ENCODE measurements around the gene ZNF212. TPM values are rescaled to one million over a fixed set of nuclear protein-coding genes. Genes with fewer than 3 reads are reported as not detected.
A peak's percentile ranks its signal among the peaks of the same experiment; 100 is the strongest.

ZNF212 gene
- total RNA-seq (ENCODE audit: low replicate concordance) = 13.3 and 16.6 TPM in 2 replicates
- long read RNA-seq, partial matches to known transcripts = 0 of 6 reads
- long read RNA-seq, other reads (novel, unspliced or antisense) = 2 of 6 reads

DNA sequence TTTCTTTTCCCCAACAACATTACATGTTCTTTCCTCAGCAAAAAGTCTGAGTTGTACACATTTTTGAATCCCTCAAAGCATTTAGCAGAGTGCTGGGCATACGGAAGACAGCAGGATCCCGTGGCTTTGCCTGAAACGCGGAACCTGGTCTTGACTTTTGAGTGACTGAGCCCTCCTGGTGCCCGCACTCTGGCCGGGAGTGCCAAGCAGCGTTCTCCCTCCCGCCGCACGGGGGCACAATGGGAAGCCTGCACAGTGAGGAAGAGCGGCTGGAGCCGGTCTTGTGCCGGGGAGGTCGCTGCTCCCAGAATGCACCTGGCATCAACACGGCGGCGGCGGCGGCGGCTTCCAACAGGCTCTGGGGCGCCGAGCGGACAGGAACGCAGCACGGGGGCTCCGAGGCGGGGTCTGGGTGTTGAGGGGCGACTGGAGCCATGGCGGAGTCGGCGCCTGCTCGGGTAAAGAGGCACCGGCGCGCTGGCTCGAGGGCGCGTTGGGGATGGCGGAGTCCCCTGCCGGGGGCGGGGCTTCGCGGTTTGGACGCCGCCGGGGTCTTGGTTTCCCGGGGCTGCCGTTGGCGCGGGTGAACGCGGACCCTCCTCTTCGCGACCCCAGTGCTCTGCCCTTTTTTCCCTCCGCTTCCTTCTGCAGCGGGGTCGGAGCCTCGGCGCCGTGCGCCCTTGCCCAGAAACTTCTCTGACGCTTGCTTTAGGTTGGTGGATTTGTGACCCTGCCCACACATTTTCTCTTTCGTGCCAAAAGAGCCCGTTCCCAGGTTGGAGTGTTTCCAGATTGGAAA lies at the start of gene ZNF212:
Gene ZNF212, plus strand, starts transcription at position 307 of the 799 bp plus-strand sequence. Its CDS starts 128 bp downstream, at position 435.
- TF ChIP-seq CTCF (conservative IDR thresholded peaks at IDR 0.05) = peak; percentile 84
- H3K36me3 Mint-ChIP-seq = peaks cover 14% of the 10 kb centered on the region
- DNase-seq (ENCODE audit: extremely low spot score, unreplicated experiment) = peak; percentile 89
- peak within 1 kb of the TSS; percentile 96 for H3K4me3 Mint-ChIP-seq
- peaks cover 19% of the 10 kb centered on the region for H3K4me1 Mint-ChIP-seq (ENCODE audit: unreplicated experiment)
- H3K9me3 Mint-ChIP-seq = peaks cover 6% of the 10 kb centered on the region
- peak within 1 kb of the TSS; percentile 91 for H3K27ac Mint-ChIP-seq
- H3K27me3 Mint-ChIP-seq = peaks cover 7% of the 10 kb centered on the region

- Mint-ChIP-seq H3K27me3 (peaks cover 2% of the 10 kb centered on the region), H3K27ac (no peak overlapping the region), H3K9me3 (no peaks in the 10 kb centered on the region), H3K4me1 (ENCODE audit: unreplicated experiment) (peaks cover 14% of the 10 kb centered on the region), H3K4me3 (peak overlapping the region; percentile 60), H3K36me3 (no peaks in the 10 kb centered on the region)
- no peak for DNase-seq (ENCODE audit: extremely low spot score, unreplicated experiment)
- no peak for TF ChIP-seq CTCF (conservative IDR thresholded peaks at IDR 0.05)
These were observed 47.6 kb upstream of the ZNF212 start for GRCh38 chr7:149191851-149192250.

DNA sequence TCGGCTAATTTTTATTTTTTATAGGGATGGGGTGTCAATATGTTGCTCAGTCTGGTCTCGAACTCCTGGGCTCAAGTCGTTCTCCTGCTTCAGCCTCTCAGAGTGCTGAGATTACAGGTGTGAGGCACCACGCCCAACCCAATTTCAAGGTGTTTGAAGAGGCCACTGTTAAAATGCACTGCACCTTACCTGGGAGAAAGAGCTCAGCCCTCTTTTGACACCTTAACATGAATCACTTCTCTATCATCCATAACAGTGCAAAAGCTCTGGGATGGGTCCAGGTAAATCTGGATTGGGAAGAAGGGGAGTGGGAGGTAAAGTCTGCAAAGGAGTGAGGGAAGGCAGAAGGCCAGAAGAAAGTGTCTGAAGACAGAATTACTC lies 44.7 kb upstream of the ZNF212 start:
- peaks cover 16% of the 10 kb centered on the region for H3K36me3 Mint-ChIP-seq
- DNase-seq (ENCODE audit: extremely low spot score, unreplicated experiment) = no peak
- H3K27me3 Mint-ChIP-seq = no peaks in the 10 kb centered on the region
- no peaks in the 10 kb centered on the region for H3K9me3 Mint-ChIP-seq
- H3K4me1 Mint-ChIP-seq (ENCODE audit: unreplicated experiment) = peaks cover 12% of the 10 kb centered on the region
- peak overlapping the region; percentile 85 for H3K4me3 Mint-ChIP-seq
- peak overlapping the region; percentile 71 for H3K27ac Mint-ChIP-seq
- TF ChIP-seq CTCF (conservative IDR thresholded peaks at IDR 0.05) = no peak

DNA sequence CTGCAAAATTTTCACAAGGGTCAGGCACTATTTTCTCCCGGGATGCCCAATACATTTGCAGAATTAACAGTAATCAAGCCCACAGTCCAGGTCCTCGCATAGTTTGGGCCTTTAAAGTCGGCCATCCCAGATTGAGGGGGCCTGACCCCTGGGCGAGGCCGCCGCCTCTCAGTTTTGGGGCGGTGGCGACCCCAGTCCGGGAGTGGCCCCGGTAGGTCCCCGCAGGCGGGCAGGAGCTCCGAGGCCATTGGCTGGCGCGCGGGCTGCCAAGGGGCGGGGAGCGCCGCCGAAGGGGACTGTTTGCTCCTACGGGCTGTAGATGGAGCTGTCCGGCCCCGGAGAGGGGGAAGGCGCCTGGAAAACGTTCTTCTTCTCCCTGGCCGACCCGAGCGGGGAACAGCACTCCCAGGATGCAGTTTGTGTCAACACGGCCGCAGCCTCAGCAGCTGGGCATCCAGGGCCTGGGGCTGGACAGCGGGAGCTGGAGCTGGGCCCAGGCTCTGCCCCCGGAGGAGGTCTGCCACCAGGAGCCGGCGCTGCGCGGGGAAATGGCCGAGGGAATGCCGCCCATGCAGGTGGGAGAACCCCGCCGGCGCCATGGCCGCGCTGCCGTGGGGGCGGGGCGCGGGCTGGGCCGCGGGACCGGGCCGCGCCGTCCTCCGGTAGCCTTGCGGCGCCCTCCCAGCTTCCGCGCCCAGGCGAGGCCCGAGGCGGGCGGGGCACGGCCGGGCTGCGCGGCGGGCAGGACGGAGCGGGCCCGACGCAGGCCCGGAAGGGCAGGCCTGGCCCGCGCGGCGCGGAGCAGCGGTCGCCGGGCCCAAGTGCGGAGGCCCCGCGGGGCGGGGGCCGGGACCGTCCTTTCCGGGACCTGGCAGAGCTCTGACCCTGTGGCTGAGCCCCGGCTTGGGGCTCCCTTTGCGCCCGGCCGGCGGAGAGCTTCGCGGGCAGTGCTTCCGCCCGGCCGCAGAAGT lies 44.0 kb upstream of the ZNF212 start, which contains the start of gene ZNF282:
Gene ZNF282, plus strand, starts transcription at position 367 of the 971 bp plus-strand sequence. Its CDS starts 44 bp downstream, at position 411.
- Mint-ChIP-seq H3K4me3 (peak within 1 kb of the TSS; percentile 95), H3K27me3 (no peaks in the 10 kb centered on the region), H3K9me3 (no peaks in the 10 kb centered on the region), H3K4me1 (ENCODE audit: unreplicated experiment) (peaks cover 12% of the 10 kb centered on the region), H3K27ac (peak within 1 kb of the TSS; percentile 83), H3K36me3 (peaks cover 22% of the 10 kb centered on the region)
- peak; percentile 69 for TF ChIP-seq CTCF (conservative IDR thresholded peaks at IDR 0.05)
- peak; percentile 92 for DNase-seq (ENCODE audit: extremely low spot score, unreplicated experiment)

DNA sequence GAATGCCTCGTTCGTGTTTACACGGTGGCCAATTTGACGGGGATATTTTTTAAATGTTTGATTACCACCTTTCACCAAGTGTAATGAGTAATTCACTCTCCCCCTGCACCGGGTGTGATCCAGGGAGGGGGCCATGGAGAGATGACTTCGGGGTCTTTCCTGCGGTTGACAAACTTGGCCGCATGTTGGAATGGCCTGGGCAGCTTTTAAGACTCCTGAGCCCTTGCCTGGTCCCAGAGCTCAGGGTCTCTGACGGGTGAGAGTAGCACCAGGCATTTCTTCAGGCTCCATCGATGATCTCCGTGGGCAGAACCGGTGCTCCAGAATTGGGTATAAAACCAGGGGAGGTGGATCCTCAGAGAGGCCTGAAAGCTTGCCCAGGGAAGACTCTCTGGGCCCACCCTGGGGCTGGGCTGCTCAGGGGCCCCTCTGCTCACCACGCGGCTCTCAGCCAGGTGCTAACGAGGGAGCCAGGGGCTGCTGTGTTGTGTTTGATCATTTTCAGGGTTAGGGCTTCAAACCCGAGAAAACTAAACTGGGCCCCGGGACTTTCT lies 43.2 kb upstream of the ZNF212 start:
- H3K4me3 Mint-ChIP-seq = peak overlapping the region; percentile 95
- H3K9me3 Mint-ChIP-seq = no peaks in the 10 kb centered on the region
- H3K27me3 Mint-ChIP-seq = no peaks in the 10 kb centered on the region
- DNase-seq (ENCODE audit: extremely low spot score, unreplicated experiment) = no peak
- peak overlapping the region; percentile 83 for H3K27ac Mint-ChIP-seq
- TF ChIP-seq CTCF (conservative IDR thresholded peaks at IDR 0.05) = no peak
- peaks cover 15% of the 10 kb centered on the region for H3K4me1 Mint-ChIP-seq (ENCODE audit: unreplicated experiment)
- peaks cover 29% of the 10 kb centered on the region for H3K36me3 Mint-ChIP-seq
